Mesodermal cell (in vitro differentiated cells): ENCODE measurements around the gene COL15A1.

ENCODE experiments used
- H3K27ac ChIP-seq: 2 replicates; pipeline ENCODE4 v1.7.0; 2013; ENCODE audit warnings: mild to moderate bottlenecking, low read depth, low read length, moderate library complexity; ENCODE audit not compliant: severe bottlenecking
- H3K36me3 ChIP-seq: 2 replicates; pipeline ENCODE4 v1.7.1; 2013; ENCODE audit warnings: mild to moderate bottlenecking, low read length, moderate library complexity; ENCODE audit not compliant: control insufficient read depth, insufficient read depth
- H3K4me1 ChIP-seq: one replicate; pipeline ENCODE4 v1.7.1; 2013; ENCODE audit warnings: mild to moderate bottlenecking, low read length; ENCODE audit not compliant: insufficient read depth, control insufficient read depth, poor library complexity, severe bottlenecking
- H3K4me3 ChIP-seq: 2 replicates; pipeline ENCODE4 v1.7.0; 2013; ENCODE audit warnings: low read length, control low read depth, mild to moderate bottlenecking; ENCODE audit not compliant: insufficient read depth, poor library complexity, severe bottlenecking; ENCODE audit errors: extremely low read depth
- H3K9me3 ChIP-seq: 2 replicates; pipeline ENCODE4 v1.7.1; 2013; ENCODE audit warnings: mild to moderate bottlenecking, low read length, moderate library complexity; ENCODE audit not compliant: control insufficient read depth
- WGBS, 2 experiments: methylation state at CpG; one replicate each; pipeline ENCODE4 v1.1.5; 2013; ENCODE audit warnings: missing lambda C conversion rate in 2 of 2; ENCODE audit not compliant: insufficient coverage in 2 of 2; 5-methylcytosine and 5-hydroxymethylcytosine counted together

Gene COL15A1

GRCh38 chr9:99056886-99057664 lies 113.4 kb downstream of the COL15A1 start:
- Histone ChIP-seq H3K4me1 (peaks cover 15% of the 10 kb centered on the region), H3K9me3 (no peaks in the 10 kb centered on the region), H3K36me3 (no peaks in the 10 kb centered on the region), H3K4me3 (no peak overlapping the region), H3K27ac (no peak overlapping the region)
- WGBS, 2 experiments: 100% methylated on average over 1 of the region's 5 CpGs; no CpG with 5 or more reads in 1 of the 2 experiments

GRCh38 chr9:99057665-99058625 lies 114.2 kb downstream of the COL15A1 start:
- H3K36me3 ChIP-seq: no peaks in the 10 kb centered on the region
- no peaks in the 10 kb centered on the region for H3K9me3 ChIP-seq
- no peak overlapping the region for H3K4me3 ChIP-seq
- peaks cover 12% of the 10 kb centered on the region for H3K4me1 ChIP-seq
- 86 to 100% methylated on average over 2 to 3 of the region's 7 CpGs for WGBS, 2 experiments
- no peak overlapping the region for H3K27ac ChIP-seq

GRCh38 chr9:99058964-99059921 lies 115.5 kb downstream of the COL15A1 start:
- no peak overlapping the region for H3K4me3 ChIP-seq
- WGBS, 2 experiments: 91 to 97% methylated on average over 5 to 6 of the region's 8 CpGs
- H3K4me1 ChIP-seq: peaks cover 12% of the 10 kb centered on the region
- H3K36me3 ChIP-seq: no peaks in the 10 kb centered on the region
- no peak overlapping the region for H3K27ac ChIP-seq
- no peaks in the 10 kb centered on the region for H3K9me3 ChIP-seq

GRCh38 chr9:99060621-99061020 lies 116.9 kb downstream of the COL15A1 start:
- Histone ChIP-seq H3K27ac (no peak overlapping the region), H3K4me1 (peaks cover 12% of the 10 kb centered on the region), H3K9me3 (no peaks in the 10 kb centered on the region), H3K36me3 (no peaks in the 10 kb centered on the region), H3K4me3 (no peak overlapping the region)
- WGBS, 2 experiments: 83 to 100% methylated on average over 1 of the region's 2 CpGs

- no peak overlapping the region for H3K4me3 ChIP-seq
- no peaks in the 10 kb centered on the region for H3K36me3 ChIP-seq
- no peaks in the 10 kb centered on the region for H3K9me3 ChIP-seq
- peaks cover 15% of the 10 kb centered on the region for H3K4me1 ChIP-seq
- no peak overlapping the region for H3K27ac ChIP-seq
- WGBS, 2 experiments: 80% methylated on average over 1 of the region's 1 CpG; no CpG with 5 or more reads in 1 of the 2 experiments
Observed at GRCh38 chr9:99062549-99062948, 118.8 kb downstream of the COL15A1 start.

- H3K36me3 ChIP-seq: no peaks in the 10 kb centered on the region
- H3K4me3 ChIP-seq: no peak overlapping the region
- no peaks in the 10 kb centered on the region for H3K9me3 ChIP-seq
- whole genome bisulfite sequencing, 2 experiments: 100% methylated on average over 1 of the region's 1 CpG
- H3K4me1 ChIP-seq: peaks cover 6% of the 10 kb centered on the region
- H3K27ac ChIP-seq: no peak overlapping the region
Observed at GRCh38 chr9:99063522-99063921, 119.8 kb downstream of the COL15A1 start.

GRCh38 chr9:99066571-99066970 lies 122.9 kb downstream of the COL15A1 start:
- H3K27ac ChIP-seq: no peak overlapping the region
- no peaks in the 10 kb centered on the region for H3K9me3 ChIP-seq
- peaks cover 14% of the 10 kb centered on the region for H3K4me1 ChIP-seq
- WGBS, 2 experiments: 56 to 100% methylated on average over 1 to 3 of the region's 3 CpGs
- H3K36me3 ChIP-seq: no peaks in the 10 kb centered on the region
- no peak overlapping the region for H3K4me3 ChIP-seq

- H3K4me3 ChIP-seq: no peak overlapping the region
- no peaks in the 10 kb centered on the region for H3K9me3 ChIP-seq
- H3K4me1 ChIP-seq: peaks cover 14% of the 10 kb centered on the region
- no CpG with 5 or more reads among the region's 1 CpG for WGBS, 2 experiments
- no peaks in the 10 kb centered on the region for H3K36me3 ChIP-seq
- no peak overlapping the region for H3K27ac ChIP-seq
Observed at GRCh38 chr9:99069075-99069474, 125.4 kb downstream of the COL15A1 start.

- no peaks in the 10 kb centered on the region for H3K36me3 ChIP-seq
- H3K4me1 ChIP-seq: peaks cover 14% of the 10 kb centered on the region
- H3K27ac ChIP-seq: no peak overlapping the region
- WGBS, 2 experiments: 92 to 98% methylated on average over 11 to 12 of the region's 12 CpGs
- H3K4me3 ChIP-seq: no peak overlapping the region
- H3K9me3 ChIP-seq: no peaks in the 10 kb centered on the region
Observed at GRCh38 chr9:99069546-99069945, 125.8 kb downstream of the COL15A1 start.

GRCh38 chr9:99070681-99071080 lies 127.0 kb downstream of the COL15A1 start:
- Histone ChIP-seq H3K4me3 (no peak overlapping the region), H3K27ac (no peak overlapping the region), H3K9me3 (no peaks in the 10 kb centered on the region), H3K4me1 (peaks cover 24% of the 10 kb centered on the region), H3K36me3 (no peaks in the 10 kb centered on the region)
- WGBS, 2 experiments: 85 to 90% methylated on average over 2 of the region's 6 CpGs
